GM21526 (cell line): Measurements from ENCODE around the gene RASGRP2.
"Not testable (repeated sequence)": the region's sequence is repeated elsewhere in the genome, so short reads cannot be mapped to it uniquely, and the experiment has no call there.

Experiments
- ATAC-seq: cut with Tn5 transposase; IDR thresholded peaks from one replicate; pipeline ENCODE4 v1.9.1; 2021; ENCODE audit warnings: moderate library complexity; ENCODE audit not compliant: unreplicated experiment, low FRiP score

The RASGRP2 gene

GRCh38 chr11:64710418-64711137 lies 33.4 kb downstream of the RASGRP2 start:
- no peak for ATAC-seq

GRCh38 chr11:64705501-64705900 lies 38.4 kb downstream of the RASGRP2 start:
- no peak for ATAC-seq

- ATAC-seq = no peak
Observed at GRCh38 chr11:64703048-64703447, 40.9 kb downstream of the RASGRP2 start.

GRCh38 chr11:64701956-64702355 lies 42.0 kb downstream of the RASGRP2 start:
- not testable (repeated sequence) for ATAC-seq

- no peak for ATAC-seq
Observed at GRCh38 chr11:64698427-64698826, 45.5 kb downstream of the RASGRP2 start.

GRCh38 chr11:64697663-64698375 lies 46.1 kb downstream of the RASGRP2 start:
- ATAC-seq = no peak

GRCh38 chr11:64696045-64696444 lies 47.9 kb downstream of the RASGRP2 start:
- no peak for ATAC-seq

GRCh38 chr11:64695548-64695947 lies 48.4 kb downstream of the RASGRP2 start:
- no peak for ATAC-seq

- ATAC-seq = no peak
Observed at GRCh38 chr11:64694821-64695365, 49.0 kb downstream of the RASGRP2 start.

- no peak for ATAC-seq
Observed at GRCh38 chr11:64694026-64694755, 49.8 kb downstream of the RASGRP2 start.

GRCh38 chr11:64692764-64693331 lies 51.1 kb downstream of the RASGRP2 start:
- no peak for ATAC-seq

GRCh38 chr11:64691543-64691942 lies 52.4 kb downstream of the RASGRP2 start:
- ATAC-seq = no peak

GRCh38 chr11:64690235-64690634 lies 53.7 kb downstream of the RASGRP2 start:
- ATAC-seq = no peak

- ATAC-seq = peak; percentile 63
Observed at GRCh38 chr11:64688534-64688982, 55.4 kb downstream of the RASGRP2 start.

- no peak for ATAC-seq
Observed at GRCh38 chr11:64687643-64688533, 56.1 kb downstream of the RASGRP2 start.

GRCh38 chr11:64687204-64687603 lies 56.7 kb downstream of the RASGRP2 start:
- no peak for ATAC-seq

- ATAC-seq = no peak
Observed at GRCh38 chr11:64686466-64687170, 57.3 kb downstream of the RASGRP2 start.

- no peak for ATAC-seq
Observed at GRCh38 chr11:64685536-64685935, 58.4 kb downstream of the RASGRP2 start.

GRCh38 chr11:64684357-64684756 lies 59.6 kb downstream of the RASGRP2 start:
- ATAC-seq = no peak
